Amniotic epithelial cell (primary cell): ENCODE measurements around the gene MAGEB6.
"Not testable (repeated sequence)": the region's sequence is repeated elsewhere in the genome, so short reads cannot be mapped to it uniquely, and the experiment has no call there.

Source experiments
- DNase-seq: peaks from one replicate; pipeline ENCODE4 v3.0.0-alpha.2; 2010; ENCODE audit warnings: low read depth

Gene MAGEB6

GRCh38 chrX:26192204-26192603 lies at the start of gene MAGEB6:
Gene MAGEB6 (plus strand): TSS chrX:26192440. CDS start chrX:26193847, 1,407 bp downstream.
- no peak for DNase-seq

- no peak for DNase-seq
These were observed 46.2 kb upstream of the MAGEB6 start for GRCh38 chrX:26146024-26146423.

- no peak for DNase-seq
These were observed 31.9 kb upstream of the MAGEB6 start, which contains the start of gene MAGEB6B for GRCh38 chrX:26160301-26160700. Gene MAGEB6B (plus strand): TSS chrX:26160601. CDS start chrX:26160601, 0 bp downstream.

- no peak for DNase-seq
These were observed 11.3 kb downstream of the MAGEB6 start for GRCh38 chrX:26203561-26203960.

- not testable (repeated sequence) for DNase-seq
These were observed 12.5 kb downstream of the MAGEB6 start for GRCh38 chrX:26204717-26205116.

GRCh38 chrX:26208012-26208411 lies 15.8 kb downstream of the MAGEB6 start:
- DNase-seq, result no peak

GRCh38 chrX:26215869-26216268 lies 23.6 kb downstream of the MAGEB6 start, which contains the start of gene MAGEB5:
Gene MAGEB5 (plus strand): TSS chrX:26216169. CDS start chrX:26217302, 1,133 bp downstream.
- no peak for DNase-seq

GRCh38 chrX:26219351-26219750 lies 27.1 kb downstream of the MAGEB6 start:
- DNase-seq, result no peak

GRCh38 chrX:26234177-26234576 lies 41.9 kb downstream of the MAGEB6 start:
- no peak for DNase-seq
